HCT116 (cell line): ENCODE data around the gene CCDC116. TPM values are rescaled to one million over a fixed set of nuclear protein-coding genes. Genes with fewer than 3 reads are reported as not detected.
"Not testable (repeated sequence)": the region's sequence is repeated elsewhere in the genome, so short reads cannot be mapped to it uniquely, and the experiment has no call there.

Experiments
- ATAC-seq: fragments of 200-7000 bp; cut with Tn5 transposase; 2 replicates; pipeline ENCODE4 v1.9.1; 2020; ENCODE audit warnings: mild to moderate bottlenecking, moderate library complexity
- BruUV-seq: library from RNA; stranded (reverse); fragments of 400-500 nt; replicated peaks from 2 replicates; lab custom pipeline; 2021; lab: Mats Ljungman, UMichigan
- CTCF ChIA-PET: fragments of 300-600 bp; sonication (Branson Sonifier 250); formaldehyde crosslinking; loops from one replicate; lab custom pipeline; 2021; ENCODE audit warnings: antibody characterized with exemption; lab: Charles Lee
- POLR2A ChIA-PET: fragments of 300-600, 350-600 bp; sonication (Branson Sonifier 250); formaldehyde crosslinking; loops from one replicate; lab custom pipeline; 2021; ENCODE audit warnings: antibody characterized with exemption; lab: Charles Lee
- RAD21 ChIA-PET, 2 experiments: fragments of 300-600 bp; sonication (Branson Sonifier 250); formaldehyde crosslinking; loops; one replicate each; lab custom pipeline; 2023; ENCODE audit warnings: low total read pairs in 2 of 2; ENCODE audit not compliant: uncharacterized antibody in 2 of 2, unreplicated experiment in 2 of 2, low non-redundant PET in 1 of 2; lab: Charles Lee
- DNase-seq: peaks from one replicate; pipeline ENCODE4 v3.0.0-alpha.2; 2010; ENCODE audit warnings: low read depth, low spot score
- H2AFZ ChIP-seq: fragments of 200-600 bp; shearing (Covaris generic), sonication (generic); 2 replicates; pipeline ENCODE4 v1.6.1; 2017; ENCODE audit warnings: low read depth, mixed run types, mixed read lengths, antibody characterized with exemption, low read length; ENCODE audit not compliant: poor library complexity, severe bottlenecking
- H3K27ac ChIP-seq: 2 replicates; pipeline ENCODE4 v1.5.1; 2012; ENCODE audit warnings: low read depth, low read length
- H3K27me3 ChIP-seq: fragments of 200-600 bp; sonication (generic); 2 replicates; pipeline ENCODE4 v1.6.1; 2016; ENCODE audit warnings: mixed run types, low read length, mixed read lengths; ENCODE audit not compliant: insufficient read depth
- H3K36me3 ChIP-seq, 2 experiments: fragments of 200-500 bp in 1 of 2; fragments of 200-600 bp in 1 of 2; sonication (Bioruptor generic) in 1 of 2; sonication (generic) in 1 of 2; 2 replicates each; pipeline versions ENCODE4 v1.5.1 to v1.6.1; 2014 to 2016; ENCODE audit warnings: low read length in 2 of 2, inconsistent platforms in 1 of 2, mixed read lengths in 1 of 2, mixed run types in 1 of 2; ENCODE audit not compliant: insufficient read depth in 2 of 2, control insufficient read depth in 1 of 2
- H3K4me1 ChIP-seq, 2 experiments: fragments of 200-600 bp in 1 of 2; sonication (generic) in 1 of 2; 2 replicates each; pipeline versions ENCODE4 v1.5.1 to v1.6.1; 2012 to 2017; ENCODE audit warnings: low read length in 2 of 2, inconsistent platforms in 1 of 2, mild to moderate bottlenecking in 1 of 2, mixed read lengths in 1 of 2, mixed run types in 1 of 2, moderate library complexity in 1 of 2; ENCODE audit not compliant: insufficient read depth in 2 of 2, control insufficient read depth in 1 of 2
- H3K4me2 ChIP-seq: fragments of 200-600 bp; sonication (generic); 2 replicates; pipeline ENCODE4 v1.6.1; 2017; ENCODE audit warnings: mixed run types, low read length, mixed read lengths
- H3K4me3 ChIP-seq, 2 experiments: fragments of 200-600 bp in 1 of 2; sonication (generic) in 1 of 2; replicated peaks in 1 of 2; 2 replicates each; pipeline ENCODE4 v1.5.1; 2011 to 2016; ENCODE audit warnings: low read length in 2 of 2, control low read depth in 1 of 2, low read depth in 1 of 2, mild to moderate bottlenecking in 1 of 2, mixed read lengths in 1 of 2, mixed run types in 1 of 2
- H3K79me2 ChIP-seq: fragments of 200-600 bp; sonication (generic); 2 replicates; pipeline ENCODE4 v1.6.1; 2017; ENCODE audit warnings: mild to moderate bottlenecking, mixed run types, low read length, moderate library complexity, mixed read lengths; ENCODE audit not compliant: insufficient read depth
- H3K9ac ChIP-seq: fragments of 200-600 bp; sonication (generic); 2 replicates; pipeline ENCODE4 v1.6.1; 2016; ENCODE audit warnings: low read length, mixed read lengths
- H3K9me2 ChIP-seq: fragments of 200-600 bp; sonication (generic), shearing (Covaris generic); 2 replicates; pipeline ENCODE4 v1.6.1; 2017; ENCODE audit warnings: mixed run types, mild to moderate bottlenecking, moderate library complexity; ENCODE audit not compliant: insufficient read depth
- H3K9me3 ChIP-seq, 2 experiments: fragments of 200-500 bp in 1 of 2; fragments of 200-600 bp in 1 of 2; sonication (Bioruptor generic) in 1 of 2; sonication (generic) in 1 of 2; 2 replicates each; pipeline ENCODE4 v1.6.1; 2014 to 2017; ENCODE audit warnings: low read length in 2 of 2, mixed read lengths in 2 of 2, inconsistent platforms in 1 of 2, low read depth in 1 of 2, mild to moderate bottlenecking in 1 of 2, mixed run types in 1 of 2, moderate library complexity in 1 of 2; ENCODE audit not compliant: control insufficient read depth in 1 of 2, insufficient read depth in 1 of 2
- H4K20me1 ChIP-seq: fragments of 200-600 bp; sonication (generic), shearing (Covaris generic); 2 replicates; pipeline ENCODE4 v1.6.1; 2017; ENCODE audit warnings: mixed run types, mild to moderate bottlenecking, moderate library complexity; ENCODE audit not compliant: insufficient read depth
- EZH2 ChIP-seq: fragments of 200-600 bp; sonication (generic); IDR thresholded peaks from 2 replicates; pipeline ENCODE4 v1.6.1; 2017; ENCODE audit warnings: antibody characterized with exemption, mixed run types
- RAD21 ChIP-seq: IDR thresholded peaks from 2 replicates; pipeline ENCODE4 v1.6.1; 2012; ENCODE audit warnings: low read depth, mild to moderate bottlenecking
- SRF ChIP-seq: IDR thresholded peaks from 2 replicates; pipeline ENCODE4 v1.6.1; 2012; ENCODE audit warnings: low read depth
- YY1 ChIP-seq: IDR thresholded peaks from 2 replicates; pipeline ENCODE4 v1.6.1; 2011; ENCODE audit warnings: low read length, low read depth, moderate library complexity, mild to moderate bottlenecking; ENCODE audit not compliant: insufficient replicate concordance; ENCODE audit errors: extremely low read depth
- ZNF274 ChIP-seq: fragments of 200-500 bp; sonication (Bioruptor generic); IDR thresholded peaks from 2 replicates; pipeline ENCODE4 v1.6.1; 2014; ENCODE audit warnings: mild to moderate bottlenecking, low read depth, low read length, inconsistent platforms
- intact Hi-C: fragments of 100-400 bp; cut with micrococcal nuclease; formaldehyde crosslinking; loops from 2 replicates; pipeline ENCODE4 v1.10.0; 2022
- total RNA-seq: library from RNA; stranded (reverse); gene quantifications from one replicate; pipeline ENCODE4 v1.2.1, GENCODE V29; 2021; ENCODE audit not compliant: unreplicated experiment
- TF ChIP-seq, protein P1 (sequence below), 3 experiments: fragments of 200-600 bp in 1 of 3; sonication (generic) in 1 of 3; IDR thresholded peaks in 2 of 3; conservative IDR thresholded peaks in 1 of 3; 2 replicates each; pipeline ENCODE4 v1.5.1; 2012 to 2017; ENCODE audit warnings: low read depth in 2 of 3, low read length in 2 of 3, antibody characterized with exemption in 1 of 3, borderline replicate concordance in 1 of 3, control low read depth in 1 of 3, mild to moderate bottlenecking in 1 of 3, mixed read lengths in 1 of 3, mixed run types in 1 of 3, moderate library complexity in 1 of 3; ENCODE audit not compliant: insufficient read depth in 1 of 3
- TF ChIP-seq, protein P2 (sequence below): IDR thresholded peaks from 2 replicates; pipeline ENCODE4 v1.6.1; 2012

Gene CCDC116
- total RNA-seq, 1 experiment from 2014 or later: 0.66 TPM

DNA sequence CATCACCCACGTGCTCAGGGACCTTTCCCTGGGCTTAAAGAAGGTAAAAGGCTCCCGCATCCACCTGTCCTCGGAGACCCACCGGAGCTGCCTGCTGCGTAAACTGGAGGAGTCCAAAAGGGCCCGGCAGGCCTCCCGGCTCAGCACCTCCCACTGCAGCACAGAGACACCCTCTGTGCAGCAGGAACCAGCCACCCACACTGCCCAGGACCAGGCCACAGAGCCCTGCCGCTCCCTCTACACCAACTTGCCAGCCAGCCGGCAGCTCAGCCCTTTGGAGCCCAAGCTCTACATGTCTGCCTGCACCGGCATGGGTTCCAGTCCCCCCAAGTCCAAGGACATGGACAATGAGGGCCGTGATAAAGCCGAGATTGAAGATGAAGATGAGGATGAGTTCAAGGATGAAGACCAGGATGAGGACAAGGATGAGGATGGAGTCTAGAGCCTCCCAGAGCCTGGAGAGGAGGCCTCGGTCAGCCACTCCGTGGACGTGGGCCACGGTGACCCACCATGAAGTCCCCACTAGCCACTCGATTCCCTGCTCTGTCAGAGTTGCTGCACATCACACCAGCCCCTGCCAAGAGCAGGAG, 4.2 kb downstream of the CCDC116 start (continued):
- TF ChIP-seq EZH2 (no peak), ZNF274 (no peak), YY1 (no peak), SRF (no peak), RAD21 (no peak)
- TF ChIP-seq, protein P1, sequence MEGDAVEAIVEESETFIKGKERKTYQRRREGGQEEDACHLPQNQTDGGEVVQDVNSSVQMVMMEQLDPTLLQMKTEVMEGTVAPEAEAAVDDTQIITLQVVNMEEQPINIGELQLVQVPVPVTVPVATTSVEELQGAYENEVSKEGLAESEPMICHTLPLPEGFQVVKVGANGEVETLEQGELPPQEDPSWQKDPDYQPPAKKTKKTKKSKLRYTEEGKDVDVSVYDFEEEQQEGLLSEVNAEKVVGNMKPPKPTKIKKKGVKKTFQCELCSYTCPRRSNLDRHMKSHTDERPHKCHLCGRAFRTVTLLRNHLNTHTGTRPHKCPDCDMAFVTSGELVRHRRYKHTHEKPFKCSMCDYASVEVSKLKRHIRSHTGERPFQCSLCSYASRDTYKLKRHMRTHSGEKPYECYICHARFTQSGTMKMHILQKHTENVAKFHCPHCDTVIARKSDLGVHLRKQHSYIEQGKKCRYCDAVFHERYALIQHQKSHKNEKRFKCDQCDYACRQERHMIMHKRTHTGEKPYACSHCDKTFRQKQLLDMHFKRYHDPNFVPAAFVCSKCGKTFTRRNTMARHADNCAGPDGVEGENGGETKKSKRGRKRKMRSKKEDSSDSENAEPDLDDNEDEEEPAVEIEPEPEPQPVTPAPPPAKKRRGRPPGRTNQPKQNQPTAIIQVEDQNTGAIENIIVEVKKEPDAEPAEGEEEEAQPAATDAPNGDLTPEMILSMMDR (IDR thresholded peaks at IDR 0.05 in 2 of 3, conservative IDR thresholded peaks at IDR 0.05 in 1 of 3; ENCODE audit: borderline replicate concordance in 1 of 3, insufficient read depth in 1 of 3, low read depth in 2 of 3, low read length in 2 of 3): no peak
- TF ChIP-seq, protein P2, sequence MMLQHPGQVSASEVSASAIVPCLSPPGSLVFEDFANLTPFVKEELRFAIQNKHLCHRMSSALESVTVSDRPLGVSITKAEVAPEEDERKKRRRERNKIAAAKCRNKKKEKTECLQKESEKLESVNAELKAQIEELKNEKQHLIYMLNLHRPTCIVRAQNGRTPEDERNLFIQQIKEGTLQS: no peak

DNA sequence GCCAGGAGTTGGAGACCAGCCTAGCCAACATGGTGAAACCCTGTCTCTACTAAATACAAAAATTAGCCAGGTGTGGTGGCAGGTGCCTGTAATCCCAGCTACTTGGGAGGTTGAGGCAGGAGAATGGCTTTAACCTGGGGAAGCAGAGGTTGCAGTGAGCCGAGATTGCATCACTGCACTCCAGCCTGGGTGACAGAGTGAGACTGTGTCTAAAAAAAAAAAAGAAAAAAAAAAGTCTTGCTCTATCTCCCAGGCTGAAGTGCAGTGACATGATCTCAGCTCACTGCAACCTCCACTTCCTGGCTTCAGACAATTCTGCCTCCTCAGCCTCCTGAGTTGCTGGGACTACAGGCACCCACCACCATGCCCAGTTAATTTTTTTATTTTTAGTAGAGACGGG, 4.9 kb downstream of the CCDC116 start:
- H3K9me2 ChIP-seq, ATAC-seq, H3K9me3 ChIP-seq, H3K4me3 ChIP-seq, RAD21 ChIA-PET, H4K20me1 ChIP-seq, POLR2A ChIA-PET, H3K4me2 ChIP-seq, BruUV-seq, DNase-seq, intact Hi-C loops, H3K27me3 ChIP-seq, H3K27ac ChIP-seq, H2AFZ ChIP-seq, H3K36me3 ChIP-seq, H3K79me2 ChIP-seq, CTCF ChIA-PET, H3K9ac ChIP-seq: not testable (repeated sequence)
- H3K4me1 ChIP-seq: peaks cover 7 to 26% of the 10 kb centered on the region in 2 experiments; a peak in 3 of 4 replicates
